H1 (cell line): ENCODE data around the gene TRNP1. TPM values are rescaled to one million over a fixed set of nuclear protein-coding genes. Genes with fewer than 3 reads are reported as not detected.
A peak's percentile ranks its signal among the peaks of the same experiment; 100 is the strongest.

ENCODE experiments used
- CTCF ChIA-PET: fragments of 300-600 bp; sonication (Branson Sonifier 250); formaldehyde crosslinking; loops from one replicate; lab custom pipeline; 2021; ENCODE audit not compliant: partially characterized antibody; lab: Charles Lee
- POLR2A ChIA-PET: fragments of 300-600 bp; sonication (Branson Sonifier 250); formaldehyde crosslinking; loops from one replicate; lab custom pipeline; 2021; ENCODE audit warnings: inconsistent platforms; ENCODE audit not compliant: partially characterized antibody; lab: Charles Lee
- DNase-seq, 2 experiments: peaks; one replicate each; pipeline versions ENCODE4 v3.0.0 to v3.0.0-alpha.2; 2010 to 2022; ENCODE audit warnings: low spot score in 2 of 2, low read depth in 1 of 2, mixed read lengths in 1 of 2
- FAIRE-seq: peaks from 2 replicates; lab custom pipeline; 2011; peaks lifted over from hg19 to GRCh38; lab: Jason Lieb, UNC
- H2AFZ ChIP-seq: 2 replicates; pipeline ENCODE4 v1.8.1; 2012; ENCODE audit warnings: low read length, inconsistent platforms
- H2AK5ac ChIP-seq: 2 replicates; pipeline ENCODE4 v1.6.1; 2013; ENCODE audit warnings: low read depth, low read length
- H2BK120ac ChIP-seq: replicated peaks from 2 replicates; pipeline ENCODE3; 2013; ENCODE audit warnings: low read depth, low read length, inconsistent platforms
- H2BK12ac ChIP-seq: 2 replicates; pipeline ENCODE4 v1.6.1; 2013; ENCODE audit warnings: low read depth, low read length
- H2BK15ac ChIP-seq: 2 replicates; pipeline ENCODE4 v1.6.1; 2013; ENCODE audit warnings: low read length
- H2BK20ac ChIP-seq: 2 replicates; pipeline ENCODE4 v1.6.1; 2013; ENCODE audit warnings: low read length
- H2BK5ac ChIP-seq: 2 replicates; pipeline ENCODE4 v1.6.1; 2013; ENCODE audit warnings: low read depth, low read length
- H3K14ac ChIP-seq: 2 replicates; pipeline ENCODE4 v1.6.1; 2013; ENCODE audit warnings: inconsistent platforms; ENCODE audit not compliant: insufficient read length
- H3K18ac ChIP-seq: 2 replicates; pipeline ENCODE4 v1.6.1; 2013; ENCODE audit warnings: low read length; ENCODE audit errors: extremely low read depth
- H3K23ac ChIP-seq: 2 replicates; pipeline ENCODE4 v1.6.1; 2013; ENCODE audit warnings: inconsistent platforms; ENCODE audit not compliant: insufficient read length
- H3K23me2 ChIP-seq: 2 replicates; pipeline ENCODE4 v1.6.1; 2013; ENCODE audit warnings: low read depth, low read length
- H3K27ac ChIP-seq: 2 replicates; pipeline ENCODE4 v1.6.1; 2011; ENCODE audit warnings: low read depth, low read length, inconsistent platforms
- H3K27me3 ChIP-seq, 4 experiments: replicated peaks in 1 of 4; 1 replicate in 1 of 4; 2 replicates in 3 of 4; pipeline versions ENCODE4 v1.6.1 to v1.8.1; 2011 to 2013; ENCODE audit warnings: low read length in 3 of 4, mild to moderate bottlenecking in 3 of 4, inconsistent platforms in 2 of 4, mixed read lengths in 2 of 4, moderate library complexity in 1 of 4; ENCODE audit not compliant: control insufficient read depth in 3 of 4, insufficient read depth in 3 of 4; ENCODE audit errors: extremely low read depth in 1 of 4
- H3K36me3 ChIP-seq, 4 experiments: 2 replicates each; pipeline versions ENCODE4 v1.6.1 to v1.8.1; 2011 to 2013; ENCODE audit warnings: mild to moderate bottlenecking in 4 of 4, low read length in 3 of 4, moderate library complexity in 2 of 4, control low read depth in 1 of 4, inconsistent platforms in 1 of 4; ENCODE audit not compliant: insufficient read depth in 4 of 4, control insufficient read depth in 2 of 4
- H3K4ac ChIP-seq: replicated peaks from 2 replicates; pipeline ENCODE3; 2013; ENCODE audit warnings: low read length, low read depth, mixed read lengths, inconsistent platforms; ENCODE audit not compliant: insufficient read length
- H3K4me1 ChIP-seq, 4 experiments: replicated peaks in 1 of 4; 1 replicate in 1 of 4; 2 replicates in 3 of 4; pipeline versions ENCODE4 v1.6.1 to v1.8.1; 2011 to 2013; ENCODE audit warnings: low read length in 3 of 4, inconsistent platforms in 2 of 4, mixed read lengths in 1 of 4; ENCODE audit not compliant: insufficient read depth in 4 of 4, control insufficient read depth in 3 of 4
- H3K4me2 ChIP-seq, 2 experiments: 2 replicates each; pipeline versions ENCODE4 v1.6.1 to v1.8.1; 2011 to 2013; ENCODE audit warnings: low read depth in 2 of 2, low read length in 2 of 2, control low read depth in 1 of 2, inconsistent platforms in 1 of 2, mild to moderate bottlenecking in 1 of 2; ENCODE audit not compliant: insufficient read depth in 1 of 2
- H3K4me3 ChIP-seq, 4 experiments: fragments of 200-600, 300-600 bp in 1 of 4; sonication (generic), shearing (Covaris generic), sonication (Bioruptor Twin) in 1 of 4; 2 replicates each; pipeline versions ENCODE4 v1.5.1 to v1.8.1; 2011 to 2016; ENCODE audit warnings: low read length in 4 of 4, low read depth in 3 of 4, control low read depth in 2 of 4, inconsistent platforms in 2 of 4, mild to moderate bottlenecking in 2 of 4, mixed read lengths in 1 of 4, moderate library complexity in 1 of 4; ENCODE audit not compliant: insufficient read depth in 2 of 4; ENCODE audit errors: extremely low read depth in 1 of 4
- H3K56ac ChIP-seq: replicated peaks from 2 replicates; pipeline ENCODE3; 2013; ENCODE audit warnings: low read depth, mild to moderate bottlenecking, mixed read lengths, low read length, inconsistent platforms; ENCODE audit not compliant: insufficient read length
- H3K79me1 ChIP-seq: 2 replicates; pipeline ENCODE4 v1.6.1; 2013; ENCODE audit warnings: low read depth, low read length, control low read depth
- H3K79me2 ChIP-seq, 2 experiments: 2 replicates each; pipeline versions ENCODE4 v1.6.1 to v1.8.1; 2012 to 2013; ENCODE audit warnings: low read length in 2 of 2, mild to moderate bottlenecking in 2 of 2, inconsistent platforms in 1 of 2; ENCODE audit not compliant: insufficient read depth in 2 of 2, control insufficient read depth in 1 of 2
- H3K9ac ChIP-seq, 4 experiments: replicated peaks in 1 of 4; 1 replicate in 1 of 4; 2 replicates in 3 of 4; pipeline versions ENCODE4 v1.6.1 to v1.8.1; 2011 to 2013; ENCODE audit warnings: low read depth in 3 of 4, low read length in 3 of 4, control low read depth in 2 of 4, mild to moderate bottlenecking in 2 of 4, moderate library complexity in 2 of 4, inconsistent platforms in 1 of 4; ENCODE audit errors: extremely low read depth in 1 of 4
- H3K9me3 ChIP-seq, 2 experiments: 2 replicates each; pipeline versions ENCODE4 v1.6.1 to v1.8.1; 2012 to 2013; ENCODE audit warnings: mild to moderate bottlenecking in 2 of 2, moderate library complexity in 2 of 2, control low read depth in 1 of 2, inconsistent platforms in 1 of 2, low read depth in 1 of 2, low read length in 1 of 2, mixed read lengths in 1 of 2; ENCODE audit not compliant: insufficient read depth in 2 of 2
- H4K20me1 ChIP-seq, 2 experiments: replicated peaks in 1 of 2; 2 replicates each; pipeline versions ENCODE3 to v1.8.1; 2011 to 2013; ENCODE audit warnings: inconsistent platforms in 2 of 2, low read length in 2 of 2, mild to moderate bottlenecking in 1 of 2; ENCODE audit not compliant: insufficient read depth in 2 of 2, control insufficient read depth in 1 of 2
- H4K5ac ChIP-seq: 2 replicates; pipeline ENCODE4 v1.6.1; 2013; ENCODE audit warnings: low read length, low read depth, mixed read lengths, inconsistent platforms; ENCODE audit not compliant: insufficient read length
- H4K8ac ChIP-seq: 2 replicates; pipeline ENCODE4 v1.8.0; 2013; ENCODE audit warnings: mild to moderate bottlenecking, moderate library complexity, low read length, inconsistent platforms; ENCODE audit not compliant: insufficient read depth; ENCODE audit errors: extremely low read depth
- H4K91ac ChIP-seq: replicated peaks from 2 replicates; pipeline ENCODE3; 2013; ENCODE audit warnings: low read length, mixed read lengths, inconsistent platforms; ENCODE audit not compliant: insufficient read length
- ASH2L ChIP-seq: fragments of 200-600, 300-600 bp; sonication (generic); IDR thresholded peaks from one replicate; pipeline ENCODE4 v1.7.1; 2017; ENCODE audit warnings: low read length
- CREB1 ChIP-seq: IDR thresholded peaks from 2 replicates; pipeline ENCODE4 v1.6.1; 2012; ENCODE audit warnings: inconsistent platforms
- EGR1 ChIP-seq: IDR thresholded peaks from 2 replicates; pipeline ENCODE4 v1.6.1; 2011; ENCODE audit warnings: low read depth, low read length, borderline replicate concordance
- NRF1 ChIP-seq: IDR thresholded peaks from 2 replicates; pipeline ENCODE4 v1.6.1; 2011; ENCODE audit warnings: mild to moderate bottlenecking, low read depth, low read length, improper control_type of control experiment
- SP1 ChIP-seq: IDR thresholded peaks from 2 replicates; pipeline ENCODE4 v1.6.1; 2011; ENCODE audit warnings: low read depth, low read length
- SUZ12 ChIP-seq: fragments of 200-600 bp; sonication (generic); IDR thresholded peaks from 2 replicates; pipeline ENCODE4 v1.6.1; 2012; ENCODE audit warnings: mild to moderate bottlenecking, inconsistent platforms, low read length, moderate library complexity, mixed read lengths
- TEAD4 ChIP-seq: IDR thresholded peaks from 2 replicates; pipeline ENCODE4 v1.6.1; 2012; ENCODE audit warnings: low read depth, low read length, inconsistent platforms, mixed read lengths
- YY1 ChIP-seq: IDR thresholded peaks from 2 replicates; pipeline ENCODE4 v1.6.1; 2011; ENCODE audit warnings: low read depth, mild to moderate bottlenecking, low read length
- WGBS, 2 experiments: shearing (Covaris generic) in 1 of 2; methylation state at CpG; one replicate each; pipeline versions ENCODE4 v1.1.6 to v1.1.7; 2013 to 2015; ENCODE audit warnings: low lambda C conversion rate in 2 of 2, mixed read lengths in 2 of 2, inconsistent platforms in 1 of 2, low coverage in 1 of 2, missing lambda C conversion rate in 1 of 2; ENCODE audit not compliant: insufficient replicate concordance in 2 of 2, insufficient coverage in 1 of 2, insufficient read length in 1 of 2; ENCODE audit errors: extremely low coverage in 1 of 2, missing lambda C conversion rate in 1 of 2; 5-methylcytosine and 5-hydroxymethylcytosine counted together
- polyA plus RNA-seq, 7 experiments: library from polyadenylated mRNA; depleted of rRNA in 3 of 7; stranded (reverse) in 5 of 7; unstranded in 2 of 7; fragments of >200 nt in 5 of 7; fragments of 200-250 nt in 2 of 7; gene quantifications; 1 replicate in 5 of 7; 2 replicates in 1 of 7; 4 replicates in 1 of 7; pipeline versions ENCODE4 v1.2.1 to v1.2.3, GENCODE V29; 2011 to 2013; ENCODE audit warnings: missing spikeins in 2 of 7, mixed read lengths in 2 of 7
- total RNA-seq: library from RNA; stranded (reverse); fragmentation: NEBNext Ultra II Directional; extraction: Animal tissue kit (Norgen Biotek cat#: 25700); gene quantifications from 2 replicates; pipeline ENCODE4 v1.2.1, GENCODE V29; 2021
- TF ChIP-seq, protein P1 (sequence below): IDR thresholded peaks from 2 replicates; pipeline ENCODE4 v1.6.1; 2012; ENCODE audit warnings: inconsistent platforms
- TF ChIP-seq, protein P2 (sequence below): IDR thresholded peaks from 2 replicates; pipeline ENCODE4 v1.6.1; 2012; ENCODE audit warnings: inconsistent platforms
- TF ChIP-seq, protein P3 (sequence below): IDR thresholded peaks from 2 replicates; pipeline ENCODE4 v1.6.1; 2011; ENCODE audit warnings: low read depth, mild to moderate bottlenecking, low read length; ENCODE audit not compliant: insufficient read depth

The TRNP1 gene
- total and polyA plus RNA-seq, 2 of the 8 experiments (the other 6 are each of a cell fraction or from before 2014, with no cell fraction given): 51.7 to 102 TPM

DNA sequence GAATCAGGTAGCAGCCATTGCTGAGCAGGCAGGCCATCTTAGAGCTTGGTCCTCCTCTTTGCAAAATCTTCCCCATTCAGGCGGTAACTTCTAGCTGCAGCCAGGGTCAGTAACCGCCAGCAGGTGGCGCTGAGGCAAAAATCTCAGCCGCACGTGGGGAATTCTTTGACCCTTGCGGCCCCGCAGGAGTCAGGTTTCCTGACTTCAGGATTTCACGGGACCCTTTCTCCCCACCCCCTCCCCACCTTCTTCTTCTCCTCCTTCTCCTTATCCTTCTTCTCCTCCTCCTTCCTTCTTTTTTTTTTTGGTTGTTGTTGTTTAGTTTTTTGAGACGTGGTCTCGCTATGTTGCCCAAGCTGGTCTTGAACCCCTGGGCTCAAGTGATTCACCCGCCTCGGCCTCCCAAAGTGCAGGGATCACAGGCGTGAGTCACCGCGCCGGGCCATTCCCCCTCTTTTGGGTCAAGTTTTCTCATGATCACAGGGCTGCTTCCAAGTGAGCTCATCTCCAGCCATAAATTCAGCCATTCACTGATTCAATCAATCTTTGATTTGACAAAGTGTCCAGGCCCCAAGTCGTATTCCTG, 52.6 kb downstream of the TRNP1 start:
- Histone ChIP-seq H3K23ac (no peak overlapping the region), H2AFZ (peak overlapping the region; percentile 63), H3K27ac (no peak overlapping the region), H3K23me2 (no peaks in the 10 kb centered on the region), H3K9me3 (peaks cover 0 to 2% of the 10 kb centered on the region in 2 experiments; a peak in 1 of 4 replicates), H3K27me3 (no peaks in the 10 kb centered on the region; a peak in 1 of 7 replicates), H3K9ac (no peak overlapping the region; a peak in 1 of 7 replicates), H3K79me2 (no peaks in the 10 kb centered on the region), H4K20me1 (no peaks in the 10 kb centered on the region), H3K4me1 (peaks cover 8 to 22% (median 14%) of the 10 kb centered on the region in 4 experiments), H2BK20ac (peak overlapping the region; percentile 91; the same call in 1 of the 2 replicates), H2BK12ac (no peak overlapping the region; the same call in 1 of the 2 replicates), H3K56ac (no peak overlapping the region), H3K4me2 (no peak overlapping the region), H3K36me3 (no peaks in the 10 kb centered on the region), H3K79me1 (no peaks in the 10 kb centered on the region), H4K5ac (no peak overlapping the region), H2BK15ac (0 out of 2 replicates have a peak overlapping the region, but pooled peaks have one; percentile 37), H3K4me3 (no peak overlapping the region), H2BK120ac (no peak overlapping the region), H3K4ac (no peak overlapping the region), H2BK5ac (peak overlapping the region; percentile 12; the same call in 1 of the 2 replicates), H3K18ac (peak overlapping the region; percentile 80), H2AK5ac (no peak overlapping the region), H3K14ac (no peak overlapping the region), H4K91ac (peak overlapping the region; percentile 82), H4K8ac (no peak overlapping the region)
- CTCF ChIA-PET: interaction anchor here (0.6 to 26.4 kb wide), 39 partner anchors 10 to 351 kb away, joined by 3 to 790 read pairs (median 5); partner anchors contain the start of genes KDF1 and TRNP1
- POLR2A ChIA-PET: interaction anchor here (0.6 to 58.9 kb wide), 12 partner anchors 9 to 1142 kb away, joined by 3 to 1829 read pairs (median 4); partner anchors contain the start of genes SLC9A1, TENT5B and TRNP1
- DNase-seq (peak; percentile 66 to 90), FAIRE-seq (peak; percentile 58)
- WGBS, 2 experiments: 42% methylated on average over 12 of the region's 17 CpGs; no CpG with 5 or more reads in 1 of the 2 experiments
- TF ChIP-seq, protein P1, sequence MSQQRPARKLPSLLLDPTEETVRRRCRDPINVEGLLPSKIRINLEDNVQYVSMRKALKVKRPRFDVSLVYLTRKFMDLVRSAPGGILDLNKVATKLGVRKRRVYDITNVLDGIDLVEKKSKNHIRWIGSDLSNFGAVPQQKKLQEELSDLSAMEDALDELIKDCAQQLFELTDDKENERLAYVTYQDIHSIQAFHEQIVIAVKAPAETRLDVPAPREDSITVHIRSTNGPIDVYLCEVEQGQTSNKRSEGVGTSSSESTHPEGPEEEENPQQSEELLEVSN: peak; percentile 91
- TF ChIP-seq NRF1 (no peak), ASH2L (peak; percentile 54), CREB1 (0 out of 2 replicates have a peak, but pooled peaks have one; percentile 54), YY1 (peak; percentile 92), EGR1 (0 out of 2 replicates have a peak, but pooled peaks have one; percentile 12), TEAD4 (peak; percentile 63; the same call in 1 of the 2 replicates), SP1 (0 out of 2 replicates have a peak, but pooled peaks have one; percentile 33), SUZ12 (no peak)
- TF ChIP-seq, protein P2, sequence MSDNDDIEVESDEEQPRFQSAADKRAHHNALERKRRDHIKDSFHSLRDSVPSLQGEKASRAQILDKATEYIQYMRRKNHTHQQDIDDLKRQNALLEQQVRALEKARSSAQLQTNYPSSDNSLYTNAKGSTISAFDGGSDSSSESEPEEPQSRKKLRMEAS: peak; percentile 97
- TF ChIP-seq, protein P3, sequence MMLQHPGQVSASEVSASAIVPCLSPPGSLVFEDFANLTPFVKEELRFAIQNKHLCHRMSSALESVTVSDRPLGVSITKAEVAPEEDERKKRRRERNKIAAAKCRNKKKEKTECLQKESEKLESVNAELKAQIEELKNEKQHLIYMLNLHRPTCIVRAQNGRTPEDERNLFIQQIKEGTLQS: peak; percentile 51; the same call in 1 of the 2 replicates
